H1 (cell line): ENCODE measurements around the gene LIMS1. TPM values are rescaled to one million over a fixed set of nuclear protein-coding genes. Genes with fewer than 3 reads are reported as not detected.

Source experiments
- CTCF ChIA-PET: fragments of 300-600 bp; sonication (Branson Sonifier 250); formaldehyde crosslinking; loops from one replicate; lab custom pipeline; 2021; ENCODE audit not compliant: partially characterized antibody; lab: Charles Lee
- POLR2A ChIA-PET: fragments of 300-600 bp; sonication (Branson Sonifier 250); formaldehyde crosslinking; loops from one replicate; lab custom pipeline; 2021; ENCODE audit warnings: inconsistent platforms; ENCODE audit not compliant: partially characterized antibody; lab: Charles Lee
- DNase-seq, 2 experiments: peaks; one replicate each; pipeline versions ENCODE4 v3.0.0 to v3.0.0-alpha.2; 2010 to 2022; ENCODE audit warnings: low spot score in 2 of 2, low read depth in 1 of 2, mixed read lengths in 1 of 2
- FAIRE-seq: peaks from 2 replicates; lab custom pipeline; 2011; peaks lifted over from hg19 to GRCh38; lab: Jason Lieb, UNC
- H2AFZ ChIP-seq: 2 replicates; pipeline ENCODE4 v1.8.1; 2012; ENCODE audit warnings: low read length, inconsistent platforms
- H2AK5ac ChIP-seq: 2 replicates; pipeline ENCODE4 v1.6.1; 2013; ENCODE audit warnings: low read depth, low read length
- H2BK120ac ChIP-seq: replicated peaks from 2 replicates; pipeline ENCODE3; 2013; ENCODE audit warnings: low read depth, low read length, inconsistent platforms
- H2BK12ac ChIP-seq: 2 replicates; pipeline ENCODE4 v1.6.1; 2013; ENCODE audit warnings: low read depth, low read length
- H2BK15ac ChIP-seq: 2 replicates; pipeline ENCODE4 v1.6.1; 2013; ENCODE audit warnings: low read length
- H2BK20ac ChIP-seq: 2 replicates; pipeline ENCODE4 v1.6.1; 2013; ENCODE audit warnings: low read length
- H2BK5ac ChIP-seq: 2 replicates; pipeline ENCODE4 v1.6.1; 2013; ENCODE audit warnings: low read depth, low read length
- H3K14ac ChIP-seq: 2 replicates; pipeline ENCODE4 v1.6.1; 2013; ENCODE audit warnings: inconsistent platforms; ENCODE audit not compliant: insufficient read length
- H3K18ac ChIP-seq: 2 replicates; pipeline ENCODE4 v1.6.1; 2013; ENCODE audit warnings: low read length; ENCODE audit errors: extremely low read depth
- H3K23ac ChIP-seq: 2 replicates; pipeline ENCODE4 v1.6.1; 2013; ENCODE audit warnings: inconsistent platforms; ENCODE audit not compliant: insufficient read length
- H3K23me2 ChIP-seq: 2 replicates; pipeline ENCODE4 v1.6.1; 2013; ENCODE audit warnings: low read depth, low read length
- H3K27ac ChIP-seq: 2 replicates; pipeline ENCODE4 v1.6.1; 2011; ENCODE audit warnings: low read depth, low read length, inconsistent platforms
- H3K27me3 ChIP-seq, 4 experiments: replicated peaks in 1 of 4; 1 replicate in 1 of 4; 2 replicates in 3 of 4; pipeline versions ENCODE4 v1.6.1 to v1.8.1; 2011 to 2013; ENCODE audit warnings: low read length in 3 of 4, mild to moderate bottlenecking in 3 of 4, inconsistent platforms in 2 of 4, mixed read lengths in 2 of 4, moderate library complexity in 1 of 4; ENCODE audit not compliant: control insufficient read depth in 3 of 4, insufficient read depth in 3 of 4; ENCODE audit errors: extremely low read depth in 1 of 4
- H3K36me3 ChIP-seq, 4 experiments: 2 replicates each; pipeline versions ENCODE4 v1.6.1 to v1.8.1; 2011 to 2013; ENCODE audit warnings: mild to moderate bottlenecking in 4 of 4, low read length in 3 of 4, moderate library complexity in 2 of 4, control low read depth in 1 of 4, inconsistent platforms in 1 of 4; ENCODE audit not compliant: insufficient read depth in 4 of 4, control insufficient read depth in 2 of 4
- H3K4ac ChIP-seq: replicated peaks from 2 replicates; pipeline ENCODE3; 2013; ENCODE audit warnings: low read length, low read depth, mixed read lengths, inconsistent platforms; ENCODE audit not compliant: insufficient read length
- H3K4me1 ChIP-seq, 4 experiments: replicated peaks in 1 of 4; 1 replicate in 1 of 4; 2 replicates in 3 of 4; pipeline versions ENCODE4 v1.6.1 to v1.8.1; 2011 to 2013; ENCODE audit warnings: low read length in 3 of 4, inconsistent platforms in 2 of 4, mixed read lengths in 1 of 4; ENCODE audit not compliant: insufficient read depth in 4 of 4, control insufficient read depth in 3 of 4
- H3K4me2 ChIP-seq, 2 experiments: 2 replicates each; pipeline versions ENCODE4 v1.6.1 to v1.8.1; 2011 to 2013; ENCODE audit warnings: low read depth in 2 of 2, low read length in 2 of 2, control low read depth in 1 of 2, inconsistent platforms in 1 of 2, mild to moderate bottlenecking in 1 of 2; ENCODE audit not compliant: insufficient read depth in 1 of 2
- H3K4me3 ChIP-seq, 4 experiments: fragments of 200-600, 300-600 bp in 1 of 4; sonication (generic), shearing (Covaris generic), sonication (Bioruptor Twin) in 1 of 4; 2 replicates each; pipeline versions ENCODE4 v1.5.1 to v1.8.1; 2011 to 2016; ENCODE audit warnings: low read length in 4 of 4, low read depth in 3 of 4, control low read depth in 2 of 4, inconsistent platforms in 2 of 4, mild to moderate bottlenecking in 2 of 4, mixed read lengths in 1 of 4, moderate library complexity in 1 of 4; ENCODE audit not compliant: insufficient read depth in 2 of 4; ENCODE audit errors: extremely low read depth in 1 of 4
- H3K56ac ChIP-seq: replicated peaks from 2 replicates; pipeline ENCODE3; 2013; ENCODE audit warnings: low read depth, mild to moderate bottlenecking, mixed read lengths, low read length, inconsistent platforms; ENCODE audit not compliant: insufficient read length
- H3K79me1 ChIP-seq: 2 replicates; pipeline ENCODE4 v1.6.1; 2013; ENCODE audit warnings: low read depth, low read length, control low read depth
- H3K79me2 ChIP-seq, 2 experiments: 2 replicates each; pipeline versions ENCODE4 v1.6.1 to v1.8.1; 2012 to 2013; ENCODE audit warnings: low read length in 2 of 2, mild to moderate bottlenecking in 2 of 2, inconsistent platforms in 1 of 2; ENCODE audit not compliant: insufficient read depth in 2 of 2, control insufficient read depth in 1 of 2
- H3K9ac ChIP-seq, 4 experiments: replicated peaks in 1 of 4; 1 replicate in 1 of 4; 2 replicates in 3 of 4; pipeline versions ENCODE4 v1.6.1 to v1.8.1; 2011 to 2013; ENCODE audit warnings: low read depth in 3 of 4, low read length in 3 of 4, control low read depth in 2 of 4, mild to moderate bottlenecking in 2 of 4, moderate library complexity in 2 of 4, inconsistent platforms in 1 of 4; ENCODE audit errors: extremely low read depth in 1 of 4
- H3K9me3 ChIP-seq, 2 experiments: 2 replicates each; pipeline versions ENCODE4 v1.6.1 to v1.8.1; 2012 to 2013; ENCODE audit warnings: mild to moderate bottlenecking in 2 of 2, moderate library complexity in 2 of 2, control low read depth in 1 of 2, inconsistent platforms in 1 of 2, low read depth in 1 of 2, low read length in 1 of 2, mixed read lengths in 1 of 2; ENCODE audit not compliant: insufficient read depth in 2 of 2
- H4K20me1 ChIP-seq, 2 experiments: replicated peaks in 1 of 2; 2 replicates each; pipeline versions ENCODE3 to v1.8.1; 2011 to 2013; ENCODE audit warnings: inconsistent platforms in 2 of 2, low read length in 2 of 2, mild to moderate bottlenecking in 1 of 2; ENCODE audit not compliant: insufficient read depth in 2 of 2, control insufficient read depth in 1 of 2
- H4K5ac ChIP-seq: 2 replicates; pipeline ENCODE4 v1.6.1; 2013; ENCODE audit warnings: low read length, low read depth, mixed read lengths, inconsistent platforms; ENCODE audit not compliant: insufficient read length
- H4K8ac ChIP-seq: 2 replicates; pipeline ENCODE4 v1.8.0; 2013; ENCODE audit warnings: mild to moderate bottlenecking, moderate library complexity, low read length, inconsistent platforms; ENCODE audit not compliant: insufficient read depth; ENCODE audit errors: extremely low read depth
- H4K91ac ChIP-seq: replicated peaks from 2 replicates; pipeline ENCODE3; 2013; ENCODE audit warnings: low read length, mixed read lengths, inconsistent platforms; ENCODE audit not compliant: insufficient read length
- ASH2L ChIP-seq: fragments of 200-600, 300-600 bp; sonication (generic); IDR thresholded peaks from one replicate; pipeline ENCODE4 v1.7.1; 2017; ENCODE audit warnings: low read length
- CHD2 ChIP-seq: IDR thresholded peaks from 2 replicates; pipeline ENCODE4 v1.6.1; 2012; ENCODE audit warnings: low read length, improper control_type of control experiment
- EZH2 ChIP-seq: fragments of 200-600 bp; sonication (generic); IDR thresholded peaks from 2 replicates; pipeline ENCODE4 v1.7.1; 2012; ENCODE audit warnings: low read depth, mild to moderate bottlenecking, moderate library complexity, low read length, inconsistent platforms; ENCODE audit not compliant: severe bottlenecking
- HDAC6 ChIP-seq: IDR thresholded peaks from one replicate; pipeline ENCODE4 v1.7.1; 2012; ENCODE audit warnings: low read depth, mild to moderate bottlenecking, inconsistent platforms, low read length, moderate library complexity
- JUN ChIP-seq: IDR thresholded peaks from 2 replicates; pipeline ENCODE4 v1.6.1; 2011; ENCODE audit warnings: low read depth, mild to moderate bottlenecking, improper control_type of control experiment, low read length
- NRF1 ChIP-seq: IDR thresholded peaks from 2 replicates; pipeline ENCODE4 v1.6.1; 2011; ENCODE audit warnings: mild to moderate bottlenecking, low read depth, low read length, improper control_type of control experiment
- PHF8 ChIP-seq: fragments of 200-600 bp; sonication (generic); conservative IDR thresholded peaks from 2 replicates; pipeline ENCODE4 v1.7.1; 2012; ENCODE audit warnings: low read depth, mild to moderate bottlenecking, inconsistent platforms, low read length, moderate library complexity
- POLR2A ChIP-seq, 2 experiments: IDR thresholded peaks; 1 replicate in 1 of 2; 2 replicates in 1 of 2; pipeline ENCODE4 v1.6.1; 2011; ENCODE audit warnings: low read depth in 2 of 2, low read length in 2 of 2, mild to moderate bottlenecking in 2 of 2; ENCODE audit errors: control extremely low read depth in 1 of 2
- RXRA ChIP-seq: IDR thresholded peaks from 2 replicates; pipeline ENCODE4 v1.6.1; 2011; ENCODE audit warnings: low read depth, mild to moderate bottlenecking, low read length, moderate library complexity; ENCODE audit not compliant: insufficient read depth
- SP1 ChIP-seq: IDR thresholded peaks from 2 replicates; pipeline ENCODE4 v1.6.1; 2011; ENCODE audit warnings: low read depth, low read length
- TAF1 ChIP-seq: IDR thresholded peaks from 2 replicates; pipeline ENCODE4 v1.6.1; 2011; ENCODE audit warnings: mild to moderate bottlenecking, low read depth, low read length
- TAF7 ChIP-seq: optimal IDR thresholded peaks from 2 replicates; pipeline ENCODE3; 2011; ENCODE audit warnings: low read depth, mild to moderate bottlenecking, inconsistent platforms, low read length, moderate library complexity, borderline replicate concordance
- TBP ChIP-seq: IDR thresholded peaks from 2 replicates; pipeline ENCODE4 v1.6.1; 2011; ENCODE audit warnings: low read depth, low read length, improper control_type of control experiment
- TEAD4 ChIP-seq: IDR thresholded peaks from 2 replicates; pipeline ENCODE4 v1.6.1; 2012; ENCODE audit warnings: low read depth, low read length, inconsistent platforms, mixed read lengths
- WGBS, 2 experiments: shearing (Covaris generic) in 1 of 2; methylation state at CpG; one replicate each; pipeline versions ENCODE4 v1.1.6 to v1.1.7; 2013 to 2015; ENCODE audit warnings: low lambda C conversion rate in 2 of 2, mixed read lengths in 2 of 2, inconsistent platforms in 1 of 2, low coverage in 1 of 2, missing lambda C conversion rate in 1 of 2; ENCODE audit not compliant: insufficient replicate concordance in 2 of 2, insufficient coverage in 1 of 2, insufficient read length in 1 of 2; ENCODE audit errors: extremely low coverage in 1 of 2, missing lambda C conversion rate in 1 of 2; 5-methylcytosine and 5-hydroxymethylcytosine counted together
- polyA plus RNA-seq, 7 experiments: library from polyadenylated mRNA; depleted of rRNA in 3 of 7; stranded (reverse) in 5 of 7; unstranded in 2 of 7; fragments of >200 nt in 5 of 7; fragments of 200-250 nt in 2 of 7; gene quantifications; 1 replicate in 5 of 7; 2 replicates in 1 of 7; 4 replicates in 1 of 7; pipeline versions ENCODE4 v1.2.1 to v1.2.3, GENCODE V29; 2011 to 2013; ENCODE audit warnings: missing spikeins in 2 of 7, mixed read lengths in 2 of 7
- total RNA-seq: library from RNA; stranded (reverse); fragmentation: NEBNext Ultra II Directional; extraction: Animal tissue kit (Norgen Biotek cat#: 25700); gene quantifications from 2 replicates; pipeline ENCODE4 v1.2.1, GENCODE V29; 2021
- TF ChIP-seq, protein P1 (sequence below): IDR thresholded peaks from 2 replicates; pipeline ENCODE4 v1.6.1; 2011; ENCODE audit warnings: low read length, improper control_type of control experiment

Gene LIMS1
- total and polyA plus RNA-seq, 2 of the 8 experiments (the other 6 are each of a cell fraction or from before 2014, with no cell fraction given), result 24.1 to 36.7 TPM

DNA sequence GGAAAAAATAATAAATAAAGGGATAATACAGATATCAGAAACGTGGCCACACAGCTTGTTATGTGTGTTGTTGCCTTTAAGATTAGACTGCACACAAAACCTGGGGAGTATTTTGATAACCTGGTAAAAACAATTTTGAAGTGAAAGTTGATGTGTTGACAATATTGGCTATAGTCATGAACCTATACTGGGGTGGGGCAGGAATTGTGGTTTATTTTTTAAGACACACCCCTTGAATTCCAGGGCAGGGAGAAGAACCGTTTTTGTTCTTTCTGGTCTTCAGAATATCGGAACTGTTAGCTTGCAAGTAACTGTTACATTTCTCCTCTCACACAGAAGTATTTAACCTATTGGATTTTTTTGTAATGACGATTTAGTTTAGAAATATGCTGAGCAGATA lies 80.4 kb downstream of the LIMS1 start:
- Histone ChIP-seq H3K14ac (no peak overlapping the region), H3K79me1 (peaks cover 2% of the 10 kb centered on the region; the same call in 1 of the 2 replicates), H3K23ac (no peak overlapping the region), H3K56ac (no peak overlapping the region), H3K18ac (no peak overlapping the region), H2BK15ac (no peak overlapping the region), H3K23me2 (no peaks in the 10 kb centered on the region), H4K20me1 (no peaks in the 10 kb centered on the region), H3K36me3 (no peaks in the 10 kb centered on the region), H2AFZ (no peak overlapping the region), H2BK20ac (no peak overlapping the region), H2BK12ac (no peak overlapping the region), H3K27ac (no peak overlapping the region), H3K4ac (no peak overlapping the region), H3K27me3 (no peaks in the 10 kb centered on the region), H3K9ac (no peak overlapping the region), H4K5ac (no peak overlapping the region), H3K9me3 (no peaks in the 10 kb centered on the region), H3K4me3 (no peak overlapping the region), H3K79me2 (peaks cover 0 to 10% of the 10 kb centered on the region in 2 experiments; a peak in 2 of 4 replicates), H4K91ac (no peak overlapping the region), H2BK120ac (no peak overlapping the region), H4K8ac (no peak overlapping the region), H2AK5ac (no peak overlapping the region), H2BK5ac (no peak overlapping the region), H3K4me1 (peaks cover 0 to 2% (median 0%) of the 10 kb centered on the region in 4 experiments; a peak in 1 of 7 replicates), H3K4me2 (no peak overlapping the region)
- DNase-seq (no peak), FAIRE-seq (no peak)
- ChIA-PET POLR2A (no interaction called here), CTCF (interaction anchor here (0.9 to 7.0 kb wide), 6 partner anchors 9 to 31 kb away, joined by 4 to 109 read pairs (median 8); no protein-coding TSS in a partner anchor)
- WGBS, 2 experiments, result 90% methylated on average over 4 of the region's 4 CpGs; no CpG with 5 or more reads in 1 of the 2 experiments
- no peak for TF ChIP-seq PHF8
- TF ChIP-seq EZH2, result no peak
- no peak for TF ChIP-seq NRF1
- TF ChIP-seq SP1, result no peak
- no peak for TF ChIP-seq TBP
- TF ChIP-seq TEAD4, result no peak
- no peak for TF ChIP-seq TAF1
- no peak for TF ChIP-seq POLR2A (IDR thresholded peaks at IDR 0.05; ENCODE audit: control extremely low read depth in 1 of 2, low read depth in 2 of 2, low read length in 2 of 2)
- no peak for TF ChIP-seq HDAC6
- no peak for TF ChIP-seq JUN
- TF ChIP-seq RXRA, result no peak
- no peak for TF ChIP-seq ASH2L
- TF ChIP-seq, protein P1, sequence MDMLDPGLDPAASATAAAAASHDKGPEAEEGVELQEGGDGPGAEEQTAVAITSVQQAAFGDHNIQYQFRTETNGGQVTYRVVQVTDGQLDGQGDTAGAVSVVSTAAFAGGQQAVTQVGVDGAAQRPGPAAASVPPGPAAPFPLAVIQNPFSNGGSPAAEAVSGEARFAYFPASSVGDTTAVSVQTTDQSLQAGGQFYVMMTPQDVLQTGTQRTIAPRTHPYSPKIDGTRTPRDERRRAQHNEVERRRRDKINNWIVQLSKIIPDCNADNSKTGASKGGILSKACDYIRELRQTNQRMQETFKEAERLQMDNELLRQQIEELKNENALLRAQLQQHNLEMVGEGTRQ, result no peak
- no peak for TF ChIP-seq CHD2
- no peak for TF ChIP-seq TAF7
